Neural cell (in vitro differentiated cells): ENCODE results near the gene NEU2. TPM values are rescaled to one million over a fixed set of nuclear protein-coding genes. Genes with fewer than 3 reads are reported as not detected.

ENCODE experiments used
- H2AFZ ChIP-seq: fragments of 200-600, 300-800 bp; sonication (generic), shearing (Covaris generic); 2 replicates; pipeline ENCODE4 v1.6.0; 2014; ENCODE audit warnings: low read depth, mild to moderate bottlenecking, antibody characterized with exemption, low read length, moderate library complexity
- H3F3A ChIP-seq: fragments of 200-600 bp; shearing (Covaris generic); 2 replicates; pipeline ENCODE4 v1.6.1; 2016; ENCODE audit warnings: mild to moderate bottlenecking, moderate library complexity, mixed read lengths, antibody characterized with exemption, low read length; ENCODE audit not compliant: insufficient read depth, poor library complexity, severe bottlenecking
- H3K27ac ChIP-seq: fragments of 200-600, 300-800 bp; sonication (generic), shearing (Covaris generic); 2 replicates; pipeline ENCODE4 v1.5.1; 2014; ENCODE audit warnings: mild to moderate bottlenecking, low read length, moderate library complexity
- H3K27me3 ChIP-seq: fragments of 300-800, 200-600 bp; sonication (generic), shearing (Covaris generic); 2 replicates; pipeline ENCODE4 v1.6.0; 2014; ENCODE audit warnings: mild to moderate bottlenecking, low read depth, low read length, moderate library complexity; ENCODE audit not compliant: insufficient read depth
- H3K36me3 ChIP-seq: fragments of 300-800, 200-600 bp; sonication (generic), shearing (Covaris generic); 2 replicates; pipeline ENCODE4 v1.5.1; 2014; ENCODE audit warnings: mild to moderate bottlenecking, antibody characterized with exemption, low read length, moderate library complexity; ENCODE audit not compliant: insufficient read depth
- H3K4me2 ChIP-seq: fragments of 300-800, 200-600 bp; sonication (generic), shearing (Covaris generic); 2 replicates; pipeline ENCODE4 v1.6.0; 2014; ENCODE audit warnings: mild to moderate bottlenecking, low read length
- H3K4me3 ChIP-seq: fragments of 300-800, 200-600 bp; sonication (generic), shearing (Covaris generic); 2 replicates; pipeline ENCODE4 v1.5.1; 2014; ENCODE audit warnings: mild to moderate bottlenecking, low read length, moderate library complexity
- H3K79me2 ChIP-seq: fragments of 200-600 bp; shearing (Covaris generic); replicated peaks from 2 replicates; pipeline ENCODE4 v1.6.0; 2014; ENCODE audit warnings: mild to moderate bottlenecking, low read length, moderate library complexity; ENCODE audit not compliant: insufficient read depth
- H3K9ac ChIP-seq: fragments of 300-800, 200-600 bp; sonication (generic), shearing (Covaris generic); 2 replicates; pipeline ENCODE4 v1.6.1; 2016; ENCODE audit warnings: mild to moderate bottlenecking, low read length, mixed read lengths
- H3K9me2 ChIP-seq: fragments of 200-600 bp; shearing (Covaris generic); 2 replicates; pipeline ENCODE4 v1.6.1; 2016; ENCODE audit warnings: mild to moderate bottlenecking, low read length, mixed read lengths; ENCODE audit not compliant: insufficient read depth
- H3K9me3 ChIP-seq: fragments of 200-600, 300-800 bp; sonication (generic), shearing (Covaris generic); 2 replicates; pipeline ENCODE4 v1.6.1; 2016; ENCODE audit warnings: mild to moderate bottlenecking, mixed run types, low read length, moderate library complexity, mixed read lengths
- H4K20me1 ChIP-seq: fragments of 200-600 bp; shearing (Covaris generic); 2 replicates; pipeline ENCODE4 v1.6.1; 2016; ENCODE audit warnings: mild to moderate bottlenecking, mixed run types; ENCODE audit not compliant: insufficient read depth
- EP300 ChIP-seq: fragments of 450-650 bp; conservative IDR thresholded peaks from 2 replicates; pipeline ENCODE4 v1.6.1; 2014; ENCODE audit warnings: antibody characterized with exemption, mild to moderate bottlenecking, moderate library complexity; ENCODE audit not compliant: poor library complexity, severe bottlenecking
- EZH2 ChIP-seq: fragments of 200-600, 300-800 bp; shearing (Covaris generic), sonication (generic); IDR thresholded peaks from 2 replicates; pipeline ENCODE4 v1.6.1; 2014; ENCODE audit warnings: antibody characterized with exemption, low read length, borderline replicate concordance, mild to moderate bottlenecking; ENCODE audit not compliant: insufficient read depth, poor library complexity, severe bottlenecking
- MXI1 ChIP-seq: fragments of 450-650 bp; conservative IDR thresholded peaks from 2 replicates; pipeline ENCODE4 v1.6.1; 2014; ENCODE audit warnings: antibody characterized with exemption, mild to moderate bottlenecking; ENCODE audit not compliant: poor library complexity, severe bottlenecking
- POLR2AphosphoS5 ChIP-seq: IDR thresholded peaks from 2 replicates; pipeline ENCODE4 v1.6.1; 2012
- RAD21 ChIP-seq: fragments of 450-650 bp; conservative IDR thresholded peaks from 2 replicates; pipeline ENCODE4 v1.6.1; 2014; ENCODE audit warnings: antibody characterized with exemption, mild to moderate bottlenecking, moderate library complexity
- SMC3 ChIP-seq: fragments of 450-650 bp; conservative IDR thresholded peaks from 2 replicates; pipeline ENCODE4 v1.6.1; 2014; ENCODE audit warnings: antibody characterized with exemption, mild to moderate bottlenecking, moderate library complexity; ENCODE audit not compliant: poor library complexity
- TAF1 ChIP-seq: IDR thresholded peaks from 2 replicates; pipeline ENCODE4 v1.6.1; 2012; ENCODE audit warnings: low read depth
- polyA plus RNA-seq: library from polyadenylated mRNA; depleted of rRNA; stranded (reverse); fragments of >200 nt; gene quantifications from 2 replicates; pipeline ENCODE4 v1.2.3, GENCODE V29; 2014
- TF ChIP-seq, protein P1 (sequence below): fragments of 450-650 bp; IDR thresholded peaks from 2 replicates; pipeline ENCODE4 v1.5.1; 2014; ENCODE audit warnings: antibody characterized with exemption, mild to moderate bottlenecking, moderate library complexity; ENCODE audit not compliant: poor library complexity, severe bottlenecking
- TF ChIP-seq, protein P2 (sequence below): IDR thresholded peaks from 2 replicates; pipeline ENCODE4 v1.6.1; 2012; ENCODE audit warnings: borderline replicate concordance

NEU2 gene
- polyA plus RNA-seq, 1 donor from 2014 or later: not detected

- H3F3A ChIP-seq: no peaks in the 10 kb centered on the region
- no peak overlapping the region for H3K27ac ChIP-seq
- no peak overlapping the region for H2AFZ ChIP-seq
- H3K9me2 ChIP-seq: no peaks in the 10 kb centered on the region
- H3K9ac ChIP-seq: no peak overlapping the region
- H4K20me1 ChIP-seq: no peaks in the 10 kb centered on the region
- no peak overlapping the region for H3K4me2 ChIP-seq
- no peaks in the 10 kb centered on the region for H3K36me3 ChIP-seq
- no peak overlapping the region for H3K4me3 ChIP-seq
- no peak for TF ChIP-seq SMC3
- TF ChIP-seq, protein P1, sequence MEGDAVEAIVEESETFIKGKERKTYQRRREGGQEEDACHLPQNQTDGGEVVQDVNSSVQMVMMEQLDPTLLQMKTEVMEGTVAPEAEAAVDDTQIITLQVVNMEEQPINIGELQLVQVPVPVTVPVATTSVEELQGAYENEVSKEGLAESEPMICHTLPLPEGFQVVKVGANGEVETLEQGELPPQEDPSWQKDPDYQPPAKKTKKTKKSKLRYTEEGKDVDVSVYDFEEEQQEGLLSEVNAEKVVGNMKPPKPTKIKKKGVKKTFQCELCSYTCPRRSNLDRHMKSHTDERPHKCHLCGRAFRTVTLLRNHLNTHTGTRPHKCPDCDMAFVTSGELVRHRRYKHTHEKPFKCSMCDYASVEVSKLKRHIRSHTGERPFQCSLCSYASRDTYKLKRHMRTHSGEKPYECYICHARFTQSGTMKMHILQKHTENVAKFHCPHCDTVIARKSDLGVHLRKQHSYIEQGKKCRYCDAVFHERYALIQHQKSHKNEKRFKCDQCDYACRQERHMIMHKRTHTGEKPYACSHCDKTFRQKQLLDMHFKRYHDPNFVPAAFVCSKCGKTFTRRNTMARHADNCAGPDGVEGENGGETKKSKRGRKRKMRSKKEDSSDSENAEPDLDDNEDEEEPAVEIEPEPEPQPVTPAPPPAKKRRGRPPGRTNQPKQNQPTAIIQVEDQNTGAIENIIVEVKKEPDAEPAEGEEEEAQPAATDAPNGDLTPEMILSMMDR: no peak
- no peaks in the 10 kb centered on the region for H3K27me3 ChIP-seq
- no peaks in the 10 kb centered on the region for H3K79me2 ChIP-seq
- H3K9me3 ChIP-seq: no peaks in the 10 kb centered on the region
Measured at GRCh38 chr2:233005096-233005495, 27.4 kb upstream of the NEU2 start.

- Histone ChIP-seq H3K4me2 (no peak overlapping the region), H3K9me2 (no peaks in the 10 kb centered on the region), H3K27ac (no peak overlapping the region), H3K27me3 (no peaks in the 10 kb centered on the region), H3K36me3 (no peaks in the 10 kb centered on the region), H4K20me1 (no peaks in the 10 kb centered on the region), H3K9ac (no peak overlapping the region), H3F3A (no peaks in the 10 kb centered on the region), H3K9me3 (no peaks in the 10 kb centered on the region), H3K79me2 (no peaks in the 10 kb centered on the region), H3K4me3 (no peak overlapping the region), H2AFZ (no peak overlapping the region)
- TF ChIP-seq EZH2 (no peak), POLR2AphosphoS5 (no peak), RAD21 (no peak), TAF1 (no peak), MXI1 (no peak), EP300 (no peak), SMC3 (no peak)
- TF ChIP-seq, protein P2, sequence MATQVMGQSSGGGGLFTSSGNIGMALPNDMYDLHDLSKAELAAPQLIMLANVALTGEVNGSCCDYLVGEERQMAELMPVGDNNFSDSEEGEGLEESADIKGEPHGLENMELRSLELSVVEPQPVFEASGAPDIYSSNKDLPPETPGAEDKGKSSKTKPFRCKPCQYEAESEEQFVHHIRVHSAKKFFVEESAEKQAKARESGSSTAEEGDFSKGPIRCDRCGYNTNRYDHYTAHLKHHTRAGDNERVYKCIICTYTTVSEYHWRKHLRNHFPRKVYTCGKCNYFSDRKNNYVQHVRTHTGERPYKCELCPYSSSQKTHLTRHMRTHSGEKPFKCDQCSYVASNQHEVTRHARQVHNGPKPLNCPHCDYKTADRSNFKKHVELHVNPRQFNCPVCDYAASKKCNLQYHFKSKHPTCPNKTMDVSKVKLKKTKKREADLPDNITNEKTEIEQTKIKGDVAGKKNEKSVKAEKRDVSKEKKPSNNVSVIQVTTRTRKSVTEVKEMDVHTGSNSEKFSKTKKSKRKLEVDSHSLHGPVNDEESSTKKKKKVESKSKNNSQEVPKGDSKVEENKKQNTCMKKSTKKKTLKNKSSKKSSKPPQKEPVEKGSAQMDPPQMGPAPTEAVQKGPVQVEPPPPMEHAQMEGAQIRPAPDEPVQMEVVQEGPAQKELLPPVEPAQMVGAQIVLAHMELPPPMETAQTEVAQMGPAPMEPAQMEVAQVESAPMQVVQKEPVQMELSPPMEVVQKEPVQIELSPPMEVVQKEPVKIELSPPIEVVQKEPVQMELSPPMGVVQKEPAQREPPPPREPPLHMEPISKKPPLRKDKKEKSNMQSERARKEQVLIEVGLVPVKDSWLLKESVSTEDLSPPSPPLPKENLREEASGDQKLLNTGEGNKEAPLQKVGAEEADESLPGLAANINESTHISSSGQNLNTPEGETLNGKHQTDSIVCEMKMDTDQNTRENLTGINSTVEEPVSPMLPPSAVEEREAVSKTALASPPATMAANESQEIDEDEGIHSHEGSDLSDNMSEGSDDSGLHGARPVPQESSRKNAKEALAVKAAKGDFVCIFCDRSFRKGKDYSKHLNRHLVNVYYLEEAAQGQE: no peak
- TF ChIP-seq, protein P1: no peak
Measured at GRCh38 chr2:233006648-233007047, 25.8 kb upstream of the NEU2 start.
